NCI-H2107 treated with DMSO at 0.1 percent for 48 hours (cell line): ENCODE results near the gene TINCR.
"Not testable (repeated sequence)": the region's sequence is repeated elsewhere in the genome, so short reads cannot be mapped to it uniquely, and the experiment has no call there.

Experiments
- DNase-seq: peaks from one replicate; lab custom pipeline; 2025; ENCODE audit not compliant: unreplicated experiment; lab: John Stamatoyannopoulos, UW

TINCR gene

GRCh38 chr19:5567360-5567969, at the start of gene TINCR:
Gene TINCR (minus strand): TSS chr19:5567953.
- no peak for DNase-seq

- no peak for DNase-seq
Observed at GRCh38 chr19:5617080-5617479, 49.3 kb upstream of the TINCR start.

- no peak for DNase-seq
Observed at GRCh38 chr19:5615756-5616327, 48.1 kb upstream of the TINCR start.

GRCh38 chr19:5612891-5613865, 45.4 kb upstream of the TINCR start:
- no peak for DNase-seq

GRCh38 chr19:5609881-5610448, 42.2 kb upstream of the TINCR start:
- DNase-seq, result no peak

- not testable (repeated sequence) for DNase-seq
Observed at GRCh38 chr19:5608766-5609165, 41.0 kb upstream of the TINCR start.

- no peak for DNase-seq
Observed at GRCh38 chr19:5608291-5608690, 40.5 kb upstream of the TINCR start.

GRCh38 chr19:5607318-5608275, 39.8 kb upstream of the TINCR start:
- no peak for DNase-seq

- no peak for DNase-seq
Observed at GRCh38 chr19:5605362-5605761, 37.6 kb upstream of the TINCR start.

- no peak for DNase-seq
Observed at GRCh38 chr19:5603626-5604025, 35.9 kb upstream of the TINCR start.

GRCh38 chr19:5600797-5601196, 33.0 kb upstream of the TINCR start:
- no peak for DNase-seq

- no peak for DNase-seq
Observed at GRCh38 chr19:5595745-5596144, 28.0 kb upstream of the TINCR start.

- no peak for DNase-seq
Observed at GRCh38 chr19:5595129-5595528, 27.4 kb upstream of the TINCR start.

- DNase-seq, result no peak
Observed at GRCh38 chr19:5594521-5594950, 26.8 kb upstream of the TINCR start.

GRCh38 chr19:5593343-5594255, 25.8 kb upstream of the TINCR start:
- DNase-seq, result no peak

- DNase-seq, result no peak
Observed at GRCh38 chr19:5592531-5593342, 25.0 kb upstream of the TINCR start.

- DNase-seq, result no peak
Observed at GRCh38 chr19:5591476-5591875, 23.7 kb upstream of the TINCR start.

GRCh38 chr19:5590865-5591154, 23.1 kb upstream of the TINCR start:
- DNase-seq, result no peak
